AG09319 (cell line): ENCODE measurements around the gene PCCA.

ENCODE experiments used
- DNase-seq: peaks from one replicate; pipeline ENCODE4 v3.0.0-alpha.2; 2010; ENCODE audit warnings: low read depth; ENCODE audit errors: extremely low read depth
- TF ChIP-seq, protein P1 (sequence below): IDR thresholded peaks from 2 replicates; pipeline ENCODE4 v1.5.1; 2011; ENCODE audit warnings: low read depth, mild to moderate bottlenecking, inconsistent platforms, low read length, moderate library complexity

PCCA gene

DNA sequence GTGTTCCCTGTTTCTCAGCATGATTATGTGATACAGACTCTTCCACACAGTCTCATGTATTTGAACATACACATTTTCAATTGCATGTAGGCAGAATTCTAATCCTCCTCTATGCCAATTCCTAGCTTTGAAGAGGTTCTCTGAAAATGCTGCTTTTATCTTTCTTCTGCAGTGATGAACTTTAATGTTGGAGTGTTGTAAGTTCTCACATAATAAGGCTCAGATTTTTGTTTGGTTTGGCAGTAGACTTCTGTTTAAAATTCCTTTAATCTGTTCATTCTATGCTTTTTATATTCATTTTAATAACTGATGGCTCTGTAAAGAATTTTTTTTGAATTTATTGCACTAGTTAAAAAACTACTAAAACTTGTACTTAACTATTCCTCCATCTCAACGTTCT is 273.9 kb downstream of the PCCA start:
- TF ChIP-seq, protein P1, sequence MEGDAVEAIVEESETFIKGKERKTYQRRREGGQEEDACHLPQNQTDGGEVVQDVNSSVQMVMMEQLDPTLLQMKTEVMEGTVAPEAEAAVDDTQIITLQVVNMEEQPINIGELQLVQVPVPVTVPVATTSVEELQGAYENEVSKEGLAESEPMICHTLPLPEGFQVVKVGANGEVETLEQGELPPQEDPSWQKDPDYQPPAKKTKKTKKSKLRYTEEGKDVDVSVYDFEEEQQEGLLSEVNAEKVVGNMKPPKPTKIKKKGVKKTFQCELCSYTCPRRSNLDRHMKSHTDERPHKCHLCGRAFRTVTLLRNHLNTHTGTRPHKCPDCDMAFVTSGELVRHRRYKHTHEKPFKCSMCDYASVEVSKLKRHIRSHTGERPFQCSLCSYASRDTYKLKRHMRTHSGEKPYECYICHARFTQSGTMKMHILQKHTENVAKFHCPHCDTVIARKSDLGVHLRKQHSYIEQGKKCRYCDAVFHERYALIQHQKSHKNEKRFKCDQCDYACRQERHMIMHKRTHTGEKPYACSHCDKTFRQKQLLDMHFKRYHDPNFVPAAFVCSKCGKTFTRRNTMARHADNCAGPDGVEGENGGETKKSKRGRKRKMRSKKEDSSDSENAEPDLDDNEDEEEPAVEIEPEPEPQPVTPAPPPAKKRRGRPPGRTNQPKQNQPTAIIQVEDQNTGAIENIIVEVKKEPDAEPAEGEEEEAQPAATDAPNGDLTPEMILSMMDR: no peak
- no peak for DNase-seq

DNA sequence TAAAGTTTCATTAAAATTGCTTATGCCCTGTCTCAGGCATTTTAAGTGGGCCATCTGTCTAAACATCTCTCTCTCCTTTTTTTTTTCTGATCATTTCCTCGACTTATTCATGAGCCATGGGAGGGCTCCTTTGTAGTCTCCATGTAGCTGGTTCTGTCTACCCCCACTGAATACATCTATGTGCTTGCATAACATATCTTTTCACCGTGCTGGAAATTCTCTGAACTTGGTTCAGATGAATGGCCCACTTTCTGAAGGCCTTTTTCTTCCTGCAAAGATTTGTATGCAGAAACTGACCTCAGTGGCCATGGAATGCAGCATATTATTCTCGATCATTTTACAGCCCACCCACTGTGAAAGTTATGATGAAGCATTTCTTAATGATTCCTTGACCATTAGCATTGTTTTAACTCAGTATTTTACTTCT is 274.4 kb downstream of the PCCA start:
- TF ChIP-seq, protein P1: no peak

DNA sequence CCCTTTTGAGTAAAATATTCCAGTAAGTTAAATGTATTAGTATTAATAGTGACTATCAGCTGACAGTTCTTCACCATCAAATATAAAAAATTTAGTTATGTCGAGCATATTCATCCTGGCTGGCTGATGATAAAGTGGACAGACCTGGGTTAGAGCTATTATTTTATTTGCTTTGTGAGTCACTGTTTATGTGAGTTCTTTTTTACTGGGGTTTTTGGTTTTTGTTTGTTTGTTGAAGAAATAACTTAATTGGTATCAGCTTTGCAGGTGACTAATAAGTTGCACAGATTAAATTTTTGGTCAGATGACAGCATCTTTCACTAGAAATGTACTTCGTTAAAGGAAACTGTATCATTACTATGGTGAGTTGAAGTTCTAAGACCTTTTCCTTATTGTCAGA is 275.0 kb downstream of the PCCA start:
- TF ChIP-seq, protein P1: no peak
- no peak for DNase-seq

More for the DNA sequence above, 274.4 kb downstream of the PCCA start:
- no peak for DNase-seq

DNA sequence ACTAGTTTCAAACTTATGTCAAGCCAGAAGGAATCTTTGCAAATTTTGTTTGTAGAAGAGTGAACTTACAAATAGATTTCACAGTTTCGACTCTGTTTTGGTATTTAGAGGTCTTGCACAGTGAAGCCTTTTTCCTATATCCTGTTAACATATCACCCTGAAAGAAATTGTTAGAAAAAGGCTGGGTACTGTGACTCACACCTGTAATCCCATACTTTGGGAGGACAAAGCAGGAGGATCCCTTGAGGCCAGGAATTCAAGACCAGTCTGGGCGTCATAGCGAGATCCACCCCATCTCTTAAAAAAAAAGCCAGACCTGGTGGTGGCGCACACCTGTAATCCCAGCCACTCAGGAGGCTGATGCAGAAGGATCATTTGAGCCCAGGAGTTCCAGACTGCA is 275.7 kb downstream of the PCCA start:
- DNase-seq: no peak
- TF ChIP-seq, protein P1: no peak

DNA sequence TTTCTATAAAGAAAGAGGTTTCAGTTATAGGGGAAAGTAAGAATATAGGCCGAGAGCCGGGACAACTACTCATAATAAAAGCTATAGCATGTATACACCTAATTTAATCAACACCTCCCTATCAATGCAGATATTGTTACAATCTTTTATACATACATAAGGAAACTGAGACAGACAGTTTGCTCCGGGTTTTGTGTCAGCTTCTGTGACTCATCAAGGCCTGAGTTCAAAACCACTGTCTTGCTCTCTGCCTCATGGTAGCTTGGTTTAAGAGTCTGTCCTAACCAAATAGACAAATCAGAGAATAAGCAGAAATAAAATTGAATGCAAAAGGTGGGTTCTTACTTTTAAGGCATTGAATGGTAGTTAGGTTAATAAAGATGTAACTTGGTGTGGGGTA is 276.8 kb downstream of the PCCA start:
- TF ChIP-seq, protein P1: no peak

DNA sequence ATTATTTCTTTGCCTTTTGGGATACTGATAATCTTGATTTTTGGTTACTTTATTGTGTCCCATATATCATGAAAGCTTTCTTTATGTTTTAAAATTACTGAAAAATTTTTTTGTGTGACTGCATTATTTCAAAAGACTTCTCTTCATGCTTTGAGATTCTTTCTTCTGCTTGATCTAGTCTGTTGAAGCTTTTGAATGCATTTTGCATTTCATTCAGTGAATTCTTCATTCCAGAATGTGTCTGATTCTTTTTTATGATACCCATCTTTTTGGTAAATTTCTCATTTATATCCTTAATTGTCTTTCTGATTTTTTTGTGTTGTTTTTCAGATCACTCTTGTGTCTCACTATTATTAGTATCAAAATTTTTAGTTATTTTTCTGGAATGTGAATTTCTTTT is 289.6 kb downstream of the PCCA start:
- DNase-seq: no peak
- TF ChIP-seq, protein P1: no peak

More for the DNA sequence above, 276.8 kb downstream of the PCCA start:
- no peak for DNase-seq

DNA sequence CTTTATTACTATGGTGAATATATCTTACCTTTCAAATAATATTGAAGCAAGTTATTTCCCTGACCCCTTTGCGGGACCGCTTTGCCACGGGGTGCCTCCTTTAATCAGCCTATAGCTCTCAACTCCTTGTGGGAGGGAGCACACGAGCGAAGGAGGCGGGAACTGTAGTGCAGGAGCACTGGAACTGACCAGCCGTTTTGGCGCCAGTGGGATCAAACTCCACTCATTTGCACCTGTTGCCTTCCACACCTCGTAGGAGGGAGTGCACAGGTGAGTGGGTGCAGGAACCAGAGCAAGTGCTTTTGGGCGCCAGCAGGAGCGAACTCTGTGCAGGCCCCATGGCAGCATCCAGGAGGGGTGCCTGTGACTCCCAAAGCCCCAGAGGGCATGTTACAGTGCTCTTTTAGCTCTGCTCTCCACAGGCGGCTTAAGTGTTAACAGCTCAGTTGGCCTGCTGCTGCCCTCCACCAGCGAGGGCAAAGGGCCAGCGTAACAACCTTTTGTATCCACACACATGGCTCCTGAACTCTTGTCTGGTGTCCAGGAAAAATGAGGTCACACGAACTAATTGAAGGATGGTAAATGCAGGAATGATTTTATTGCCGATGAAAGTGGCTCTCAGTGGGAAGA is 292.8 kb downstream of the PCCA start:
- no peak for DNase-seq
- TF ChIP-seq, protein P1: no peak
